ENCODE measurements around the gene GPC5. TPM values are rescaled to one million over a fixed set of nuclear protein-coding genes. Genes with fewer than 3 reads are reported as not detected.

GPC5 gene
- total RNA-seq, 2 experiments from 2014 or later = 2.4 TPM; not detected in 1

DNA sequence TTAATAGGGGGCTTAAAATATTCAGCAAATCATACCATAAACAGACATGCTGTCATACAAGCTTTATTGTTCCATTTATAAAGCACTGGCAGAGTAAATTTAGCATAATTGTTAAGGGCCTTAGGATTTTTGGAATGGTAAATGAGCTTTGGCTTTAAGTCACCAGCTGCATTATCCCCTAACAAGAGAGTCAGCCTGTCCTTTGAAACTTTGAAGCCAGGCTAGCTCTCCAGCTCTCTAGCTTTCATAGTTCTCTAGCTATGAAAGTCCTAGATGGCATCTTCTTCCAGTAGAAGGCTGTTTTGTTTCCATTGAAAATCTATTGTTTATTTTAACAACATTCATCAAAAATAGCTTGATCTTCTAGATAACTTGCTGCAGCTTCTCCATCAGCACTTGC lies 1407.3 kb downstream of the GPC5 start:
- no peaks in the 10 kb centered on the region for H3K4me1 ChIP-seq (ENCODE audit: insufficient read depth, low read length, poor library complexity, severe bottlenecking)
- CTCF ChIA-PET (ENCODE audit: unreplicated experiment) = no interaction called here
- H4K20me1 ChIP-seq (ENCODE audit: insufficient read depth, low read length) = no peaks in the 10 kb centered on the region
- BruUV-seq (replicated peaks) = no TSS peak
- H3K27ac ChIP-seq (ENCODE audit: low read depth, low read length, poor library complexity, severe bottlenecking) = no peak overlapping the region
- TF ChIP-seq CTCF (conservative IDR thresholded peaks at IDR 0.05; ENCODE audit: low read length) = no peak
- TF ChIP-seq EZH2phosphoT487 (IDR thresholded peaks at IDR 0.05; ENCODE audit: borderline replicate concordance, low read depth, low read length) = no peak
- peak overlapping the region; percentile 47 for H3K4me3 ChIP-seq (ENCODE audit: low read depth, low read length, poor library complexity, severe bottlenecking)
- H3K9me3 ChIP-seq (ENCODE audit: low read length) = no peaks in the 10 kb centered on the region
- intact Hi-C loops (cut with micrococcal nuclease; ENCODE audit: unreplicated experiment) = no loop called here
- no peaks in the 10 kb centered on the region for H3K9me2 ChIP-seq (ENCODE audit: insufficient read depth, low read length)
- no peaks in the 10 kb centered on the region for H3K36me3 ChIP-seq (ENCODE audit: insufficient read depth, low read length)
- H2AFZ ChIP-seq (ENCODE audit: low read length) = peak overlapping the region; percentile 46; the same call in 1 of the 2 replicates
- peak overlapping the region; percentile 36; the same call in 1 of the 2 replicates for H3K4me2 ChIP-seq (ENCODE audit: low read length)
- H3K79me2 ChIP-seq (ENCODE audit: insufficient read depth, low read depth, low read length) = no peaks in the 10 kb centered on the region
- no peak for DNase-seq (ENCODE audit: low spot score)
- POLR2A ChIA-PET = interaction anchor here (1.0 kb wide), 1 partner anchor 23 kb away, joined by 3 read pairs; no protein-coding TSS in a partner anchor

GRCh38 chr13:92806215-92806614 lies 1407.8 kb downstream of the GPC5 start:
- Histone ChIP-seq H4K20me1 (ENCODE audit: insufficient read depth, low read length) (no peaks in the 10 kb centered on the region), H3K27ac (ENCODE audit: low read depth, low read length, poor library complexity, severe bottlenecking) (no peak overlapping the region), H2AFZ (ENCODE audit: low read length) (peak overlapping the region; percentile 46; the same call in 1 of the 2 replicates), H3K4me3 (ENCODE audit: low read depth, low read length, poor library complexity, severe bottlenecking) (peak overlapping the region; percentile 47), H3K9me2 (ENCODE audit: insufficient read depth, low read length) (no peaks in the 10 kb centered on the region), H3K4me2 (ENCODE audit: low read length) (peak overlapping the region; percentile 36; the same call in 1 of the 2 replicates), H3K4me1 (ENCODE audit: insufficient read depth, low read length, poor library complexity, severe bottlenecking) (no peaks in the 10 kb centered on the region), H3K79me2 (ENCODE audit: insufficient read depth, low read depth, low read length) (no peaks in the 10 kb centered on the region), H3K36me3 (ENCODE audit: insufficient read depth, low read length) (no peaks in the 10 kb centered on the region), H3K9me3 (ENCODE audit: low read length) (no peaks in the 10 kb centered on the region)
- CTCF ChIA-PET (ENCODE audit: unreplicated experiment) = no interaction called here
- intact Hi-C loops (cut with micrococcal nuclease; ENCODE audit: unreplicated experiment) = no loop called here
- peak; percentile 0 for DNase-seq (ENCODE audit: low spot score)
- POLR2A ChIA-PET = interaction anchor here (0.6 to 1.0 kb wide), 2 partner anchors 23 to 316 kb away, joined by 3 read pairs; no protein-coding TSS in a partner anchor
- BruUV-seq (replicated peaks) = no TSS peak
- no peak for TF ChIP-seq CTCF (conservative IDR thresholded peaks at IDR 0.05; ENCODE audit: low read length)
- no peak for TF ChIP-seq EZH2phosphoT487 (IDR thresholded peaks at IDR 0.05; ENCODE audit: borderline replicate concordance, low read depth, low read length)

GRCh38 chr13:92807353-92807752 lies 1408.9 kb downstream of the GPC5 start:
- H3K79me2 ChIP-seq (ENCODE audit: insufficient read depth, low read depth, low read length) = no peaks in the 10 kb centered on the region
- H3K27ac ChIP-seq (ENCODE audit: low read depth, low read length, poor library complexity, severe bottlenecking) = no peak overlapping the region
- no peaks in the 10 kb centered on the region for H3K36me3 ChIP-seq (ENCODE audit: insufficient read depth, low read length)
- ChIA-PET CTCF (ENCODE audit: unreplicated experiment) (no interaction called here), POLR2A (no interaction called here)
- BruUV-seq (replicated peaks) = no TSS peak
- no peaks in the 10 kb centered on the region for H3K9me2 ChIP-seq (ENCODE audit: insufficient read depth, low read length)
- intact Hi-C loops (cut with micrococcal nuclease; ENCODE audit: unreplicated experiment) = no loop called here
- H3K4me3 ChIP-seq (ENCODE audit: low read depth, low read length, poor library complexity, severe bottlenecking) = no peak overlapping the region
- no peaks in the 10 kb centered on the region for H4K20me1 ChIP-seq (ENCODE audit: insufficient read depth, low read length)
- H3K9me3 ChIP-seq (ENCODE audit: low read length) = no peaks in the 10 kb centered on the region
- H3K4me1 ChIP-seq (ENCODE audit: insufficient read depth, low read length, poor library complexity, severe bottlenecking) = no peaks in the 10 kb centered on the region
- no peak overlapping the region for H3K4me2 ChIP-seq (ENCODE audit: low read length)
- H2AFZ ChIP-seq (ENCODE audit: low read length) = no peak overlapping the region
- no peak for DNase-seq (ENCODE audit: low spot score)
- no peak for TF ChIP-seq EZH2phosphoT487 (IDR thresholded peaks at IDR 0.05; ENCODE audit: borderline replicate concordance, low read depth, low read length)
- no peak for TF ChIP-seq CTCF (conservative IDR thresholded peaks at IDR 0.05; ENCODE audit: low read length)

All from OCI-LY7 (cell line).